SK-N-SH (cell line): ENCODE measurements around the gene CAMKMT. TPM values are rescaled to one million over a fixed set of nuclear protein-coding genes. Genes with fewer than 3 reads are reported as not detected.
A peak's percentile ranks its signal among the peaks of the same experiment; 100 is the strongest.

ENCODE experiments used
- CTCF ChIA-PET: fragments of 300-600, 350-600 bp; formaldehyde crosslinking; extraction: SDS; loops from one replicate; lab custom pipeline; 2021; lab: Yijun Ruan, JAX
- POLR2A ChIA-PET: fragments of 350-600 bp; sonication (Branson Sonifier 250); formaldehyde crosslinking; extraction: SDS; loops from one replicate; lab custom pipeline; 2020; ENCODE audit warnings: antibody characterized with exemption, inconsistent platforms; lab: Yijun Ruan, JAX
- DNase-seq: peaks from one replicate; pipeline ENCODE4 v3.0.0; 2012
- H2AFZ ChIP-seq: fragments of 200-600 bp; sonication (generic); 2 replicates; pipeline ENCODE4 v1.8.1; 2016; ENCODE audit warnings: antibody characterized with exemption, mild to moderate bottlenecking, low read depth
- H3F3A ChIP-seq: fragments of 200-600 bp; sonication (generic); replicated peaks from 2 replicates; pipeline ENCODE3; 2016; ENCODE audit warnings: antibody characterized with exemption, mild to moderate bottlenecking; ENCODE audit not compliant: insufficient read depth
- H3K27ac ChIP-seq, 2 experiments: fragments of 200-500 bp in 1 of 2; fragments of 200-600 bp in 1 of 2; sonication (Bioruptor generic) in 1 of 2; sonication (generic), shearing (Covaris generic) in 1 of 2; 2 replicates each; pipeline versions ENCODE4 v1.5.1 to v1.6.1; 2014 to 2016; ENCODE audit warnings: low read depth in 2 of 2, inconsistent platforms in 1 of 2, low read length in 1 of 2, mild to moderate bottlenecking in 1 of 2, mixed read lengths in 1 of 2
- H3K27me3 ChIP-seq: fragments of 200-600 bp; sonication (generic), shearing (Covaris generic); 2 replicates; pipeline ENCODE4 v1.6.1; 2016; ENCODE audit warnings: mixed run types; ENCODE audit not compliant: insufficient read depth
- H3K36me3 ChIP-seq, 2 experiments: fragments of 200-500 bp in 1 of 2; fragments of 200-600 bp in 1 of 2; sonication (Bioruptor generic) in 1 of 2; sonication (generic) in 1 of 2; replicated peaks in 1 of 2; 2 replicates each; pipeline versions ENCODE3 to v1.5.1; 2014 to 2016; ENCODE audit warnings: low read length in 1 of 2, mild to moderate bottlenecking in 1 of 2; ENCODE audit not compliant: insufficient read depth in 2 of 2, control insufficient read depth in 1 of 2
- H3K4me1 ChIP-seq, 2 experiments: fragments of 200-500 bp in 1 of 2; fragments of 200-600 bp in 1 of 2; sonication (Bioruptor generic) in 1 of 2; sonication (generic), shearing (Covaris generic) in 1 of 2; 2 replicates each; pipeline versions ENCODE4 v1.5.1 to v1.6.1; 2014 to 2016; ENCODE audit warnings: low read depth in 1 of 2, low read length in 1 of 2, mixed run types in 1 of 2; ENCODE audit not compliant: insufficient read depth in 2 of 2, control insufficient read depth in 1 of 2
- H3K4me2 ChIP-seq: fragments of 200-600 bp; sonication (generic), shearing (Covaris generic); 2 replicates; pipeline ENCODE4 v1.6.1; 2017; ENCODE audit warnings: mixed run types
- H3K4me3 ChIP-seq, 2 experiments: fragments of 200-500 bp in 1 of 2; fragments of 200-600 bp in 1 of 2; sonication (Bioruptor generic) in 1 of 2; sonication (generic), shearing (Covaris generic) in 1 of 2; 2 replicates each; pipeline versions ENCODE4 v1.5.1 to v1.8.1; 2014 to 2016; ENCODE audit warnings: low read depth in 2 of 2, inconsistent platforms in 1 of 2, low read length in 1 of 2, mild to moderate bottlenecking in 1 of 2, mixed read lengths in 1 of 2, moderate library complexity in 1 of 2
- H3K79me2 ChIP-seq: fragments of 200-600 bp; sonication (generic); 2 replicates; pipeline ENCODE4 v1.8.1; 2017; ENCODE audit warnings: mild to moderate bottlenecking; ENCODE audit not compliant: insufficient read depth
- H3K9ac ChIP-seq: fragments of 200-600 bp; sonication (generic); 2 replicates; pipeline ENCODE4 v1.6.1; 2017; ENCODE audit warnings: mixed run types
- H3K9me2 ChIP-seq: fragments of 200-600 bp; sonication (generic); 2 replicates; pipeline ENCODE4 v1.6.1; 2017; ENCODE audit warnings: mixed run types
- H3K9me3 ChIP-seq: fragments of 200-600 bp; sonication (generic); 2 replicates; pipeline ENCODE4 v1.6.1; 2017; ENCODE audit warnings: mixed run types, mild to moderate bottlenecking, moderate library complexity
- H4K20me1 ChIP-seq: fragments of 200-600 bp; sonication (generic); 2 replicates; pipeline ENCODE4 v1.6.1; 2017; ENCODE audit warnings: mild to moderate bottlenecking, mixed run types; ENCODE audit not compliant: insufficient read depth
- CHD2 ChIP-seq: fragments of 150-350 bp; IDR thresholded peaks from 2 replicates; pipeline ENCODE4 v1.6.1; 2018; ENCODE audit warnings: low read length; ENCODE audit not compliant: partially characterized antibody
- CTCF ChIP-seq: fragments of 200-600 bp; sonication (generic); IDR thresholded peaks from 2 replicates; pipeline ENCODE4 v1.6.1; 2017; ENCODE audit warnings: antibody characterized with exemption, mild to moderate bottlenecking, moderate library complexity
- EP300 ChIP-seq, 2 experiments: IDR thresholded peaks; 2 replicates each; pipeline versions ENCODE4 v1.4.0 to v1.6.1; 2012; ENCODE audit warnings: borderline replicate concordance in 1 of 2, low read depth in 1 of 2, low read length in 1 of 2
- FOSL2 ChIP-seq: IDR thresholded peaks from 2 replicates; pipeline ENCODE4 v1.4.0; 2012; ENCODE audit warnings: low read depth, mild to moderate bottlenecking, moderate library complexity, borderline replicate concordance
- FOXJ3 ChIP-seq: sonication (generic); formaldehyde crosslinking; IDR thresholded peaks from 2 replicates; pipeline ENCODE4 v1.5.1; 2020; ENCODE audit warnings: mild to moderate bottlenecking, missing genetic modification reagents
- GATA2 ChIP-seq: sonication (generic); formaldehyde crosslinking; IDR thresholded peaks from 2 replicates; pipeline ENCODE4 v1.5.0; 2020; ENCODE audit warnings: mild to moderate bottlenecking, missing genetic modification reagents
- IRF3 ChIP-seq: fragments of 150-350 bp; IDR thresholded peaks from 2 replicates; pipeline ENCODE4 v1.6.1; 2016; ENCODE audit warnings: mild to moderate bottlenecking, low read depth, low read length
- MXI1 ChIP-seq: IDR thresholded peaks from 2 replicates; pipeline ENCODE4 v1.6.1; 2012; ENCODE audit warnings: mild to moderate bottlenecking, low read depth, low read length, improper control_type of control experiment
- NFIC ChIP-seq: IDR thresholded peaks from 2 replicates; pipeline ENCODE4 v1.4.0; 2012; ENCODE audit warnings: borderline replicate concordance
- RCOR1 ChIP-seq: fragments of 150-350 bp; IDR thresholded peaks from 2 replicates; pipeline ENCODE4 v1.6.1; 2017; ENCODE audit warnings: antibody characterized with exemption, low read length
- RFX5 ChIP-seq: IDR thresholded peaks from 2 replicates; pipeline ENCODE4 v1.6.1; 2012; ENCODE audit warnings: mild to moderate bottlenecking, improper control_type of control experiment, low read length
- SIN3A ChIP-seq: IDR thresholded peaks from 2 replicates; pipeline ENCODE4 v1.6.1; 2012; ENCODE audit warnings: low read depth, mild to moderate bottlenecking, low read length, moderate library complexity, borderline replicate concordance
- SMC3 ChIP-seq: IDR thresholded peaks from 2 replicates; pipeline ENCODE4 v1.6.1; 2012; ENCODE audit warnings: low read depth, low read length, improper control_type of control experiment
- TCF12 ChIP-seq: IDR thresholded peaks from 2 replicates; pipeline ENCODE4 v1.4.0; 2012
- TEAD4 ChIP-seq: IDR thresholded peaks from 2 replicates; pipeline ENCODE4 v1.4.0; 2012; ENCODE audit warnings: mild to moderate bottlenecking, borderline replicate concordance; ENCODE audit not compliant: insufficient read depth
- YY1 ChIP-seq: IDR thresholded peaks from 2 replicates; pipeline ENCODE4 v1.4.0; 2012; ENCODE audit warnings: low read depth, mild to moderate bottlenecking
- WGBS: methylation state at CpG from one replicate; pipeline ENCODE4 v1.1.6; 2017; ENCODE audit warnings: low lambda C conversion rate; 5-methylcytosine and 5-hydroxymethylcytosine counted together
- polyA plus RNA-seq, 3 experiments: library from polyadenylated mRNA; depleted of rRNA; stranded (reverse); fragments of >200 nt; gene quantifications; 2 replicates each; pipeline ENCODE4 v1.2.3, GENCODE V29; 2012

CAMKMT gene
- polyA plus RNA-seq, 1 of the 3 experiments (the other 2 are of a cell fraction): 5.9 TPM

GRCh38 chr2:44689516-44689915 lies 327.8 kb downstream of the CAMKMT start:
- CTCF ChIA-PET: interaction anchor here (0.9 to 8.0 kb wide), 5 partner anchors 11 to 265 kb away, joined by 3 to 66 read pairs (median 10); no protein-coding TSS in a partner anchor
- no peaks in the 10 kb centered on the region for H3K9me3 ChIP-seq
- no peak overlapping the region for H3K4me2 ChIP-seq
- no peak overlapping the region for H3K4me3 ChIP-seq
- no peaks in the 10 kb centered on the region for H3K27me3 ChIP-seq
- TF ChIP-seq TEAD4 (no peak), IRF3 (no peak), FOSL2 (no peak), SIN3A (no peak)
- WGBS: 96% methylated on average over 1 of the region's 1 CpG
- peak overlapping the region in 1 of 2 experiments; percentile 98; a peak in 2 of 4 replicates for H3K27ac ChIP-seq
- H3K9me2 ChIP-seq: no peaks in the 10 kb centered on the region
- H3K9ac ChIP-seq: no peak overlapping the region
- H2AFZ ChIP-seq: no peak overlapping the region
- H3F3A ChIP-seq: no peaks in the 10 kb centered on the region
- no peaks in the 10 kb centered on the region for H3K79me2 ChIP-seq
- peaks cover 0 to 63% of the 10 kb centered on the region in 2 experiments; a peak in 2 of 4 replicates for H3K4me1 ChIP-seq
- H4K20me1 ChIP-seq: no peaks in the 10 kb centered on the region
- POLR2A ChIA-PET: interaction anchor here (1.6 kb wide), 1 partner anchor 8 kb away, joined by 9 read pairs; no protein-coding TSS in a partner anchor
- DNase-seq: no peak
- H3K36me3 ChIP-seq: no peaks in the 10 kb centered on the region

GRCh38 chr2:44691174-44691785 lies 329.5 kb downstream of the CAMKMT start:
- CTCF ChIA-PET: interaction anchor here (0.6 to 8.0 kb wide), 15 partner anchors 9 to 299 kb away, joined by 3 to 66 read pairs (median 4); no protein-coding TSS in a partner anchor
- TF ChIP-seq CHD2: no peak
- TF ChIP-seq TCF12: peak; percentile 37
- TF ChIP-seq RCOR1: peak; percentile 79
- peak; percentile 9 to 88; a peak in 2 of 4 replicates for TF ChIP-seq EP300 (IDR thresholded peaks at IDR 0.05; ENCODE audit: borderline replicate concordance in 1 of 2, low read depth in 1 of 2, low read length in 1 of 2)
- TF ChIP-seq SMC3: peak; percentile 4; the same call in 1 of the 2 replicates
- peak; percentile 30; the same call in 1 of the 2 replicates for TF ChIP-seq MXI1
- TF ChIP-seq TEAD4: peak; percentile 49; the same call in 1 of the 2 replicates
- TF ChIP-seq RFX5: no peak
- no peak for TF ChIP-seq YY1
- no peak for TF ChIP-seq NFIC
- peak; percentile 96 for TF ChIP-seq GATA2 (CRISPR knock-in tag)
- peak; percentile 82 for TF ChIP-seq FOXJ3
- no peak for TF ChIP-seq CTCF
- TF ChIP-seq FOSL2: no peak
- H4K20me1 ChIP-seq: no peaks in the 10 kb centered on the region
- H3K9me3 ChIP-seq: no peaks in the 10 kb centered on the region
- H2AFZ ChIP-seq: no peak overlapping the region
- no peaks in the 10 kb centered on the region for H3K9me2 ChIP-seq
- no peaks in the 10 kb centered on the region for H3K27me3 ChIP-seq
- H3K4me1 ChIP-seq: peaks cover 0 to 56% of the 10 kb centered on the region in 2 experiments; a peak in 2 of 4 replicates
- H3K9ac ChIP-seq: no peak overlapping the region
- WGBS: 86% methylated on average over 10 of the region's 10 CpGs
- peak overlapping the region in 1 of 2 experiments; percentile 98; a peak in 2 of 4 replicates for H3K27ac ChIP-seq
- peak; percentile 62 for DNase-seq
- no peaks in the 10 kb centered on the region for H3K79me2 ChIP-seq
- POLR2A ChIA-PET: interaction anchor here (1.1 to 2.0 kb wide), 4 partner anchors 10 to 248 kb away, joined by 3 to 9 read pairs (median 6); no protein-coding TSS in a partner anchor
- H3K4me2 ChIP-seq: no peak overlapping the region
- H3K36me3 ChIP-seq: no peaks in the 10 kb centered on the region
- no peaks in the 10 kb centered on the region for H3F3A ChIP-seq
- H3K4me3 ChIP-seq: no peak overlapping the region
